COLO668 (cell line): ENCODE data around the gene LPAR2.
"Not testable (repeated sequence)": the region's sequence is repeated elsewhere in the genome, so short reads cannot be mapped to it uniquely, and the experiment has no call there.

Experiments used
- DNase-seq: peaks from one replicate; lab custom pipeline; 2025; ENCODE audit not compliant: unreplicated experiment; lab: John Stamatoyannopoulos, UW

The LPAR2 gene

GRCh38 chr19:19598728-19599451 is 29.1 kb downstream of the LPAR2 start:
- not testable (repeated sequence) for DNase-seq

GRCh38 chr19:19597809-19598306 is 30.2 kb downstream of the LPAR2 start:
- no peak for DNase-seq

GRCh38 chr19:19595171-19595701 is 32.8 kb downstream of the LPAR2 start:
- DNase-seq: no peak

GRCh38 chr19:19594381-19594780 is 33.6 kb downstream of the LPAR2 start:
- no peak for DNase-seq

- DNase-seq: no peak
Measured at GRCh38 chr19:19592690-19593089, 35.3 kb downstream of the LPAR2 start.

GRCh38 chr19:19591133-19591825 is 36.7 kb downstream of the LPAR2 start:
- no peak for DNase-seq

- no peak for DNase-seq
Measured at GRCh38 chr19:19588546-19588945, 39.5 kb downstream of the LPAR2 start.

- no peak for DNase-seq
Measured at GRCh38 chr19:19587771-19588170, 40.2 kb downstream of the LPAR2 start.

- no peak for DNase-seq
Measured at GRCh38 chr19:19584356-19584755, 43.7 kb downstream of the LPAR2 start.

GRCh38 chr19:19582471-19582870 is 45.5 kb downstream of the LPAR2 start:
- no peak for DNase-seq

GRCh38 chr19:19581391-19581790 is 46.6 kb downstream of the LPAR2 start:
- DNase-seq: no peak

- no peak for DNase-seq
Measured at GRCh38 chr19:19580418-19580817, 47.6 kb downstream of the LPAR2 start.

- DNase-seq: no peak
Measured at GRCh38 chr19:19579533-19580361, 48.3 kb downstream of the LPAR2 start.

GRCh38 chr19:19578252-19578651 is 49.8 kb downstream of the LPAR2 start:
- DNase-seq: no peak

GRCh38 chr19:19575411-19575810 is 52.6 kb downstream of the LPAR2 start:
- no peak for DNase-seq
